A549 (cell line): Measurements from ENCODE around the gene SPC24. TPM values are rescaled to one million over a fixed set of nuclear protein-coding genes. Genes with fewer than 3 reads are reported as not detected.

ENCODE experiments used
- ATAC-seq, 2 experiments: fragments of 200-7000 bp in 1 of 2; fragments of >200 bp in 1 of 2; cut with Nextera tagmentation in 1 of 2; cut with Tn5 transposase in 1 of 2; 3 replicates each; pipeline versions ENCODE4 v1.8.0 to v1.9.1; 2018 to 2020; ENCODE audit warnings: mild to moderate bottlenecking in 1 of 2, moderate library complexity in 1 of 2
- CTCF ChIA-PET: fragments of 300-600 bp; sonication (Branson Sonifier 250); formaldehyde crosslinking; extraction: SDS; loops from one replicate; lab custom pipeline; 2021; ENCODE audit warnings: antibody characterized with exemption, inconsistent platforms; lab: Yijun Ruan, JAX
- POLR2A ChIA-PET: fragments of 350-600 bp; formaldehyde crosslinking; extraction: SDS; loops from one replicate; lab custom pipeline; 2021; ENCODE audit warnings: antibody characterized with exemption, inconsistent platforms; lab: Yijun Ruan, JAX
- DNase-seq, 2 experiments: peaks; one replicate each; pipeline versions ENCODE4 v3.0.0 to v3.0.0-alpha.2; 2011 to 2016; ENCODE audit warnings: low read depth in 1 of 2, low spot score in 1 of 2
- FAIRE-seq: peaks from 2 replicates; lab custom pipeline; 2011; peaks lifted over from hg19 to GRCh38; lab: Jason Lieb, UNC
- H3K27ac ChIP-seq, 2 experiments: fragments of >200 bp; sonication (Bioruptor Twin); formaldehyde crosslinking; 3 replicates each; pipeline ENCODE4 v1.5.1; 2016 to 2017
- H3K4me1 ChIP-seq: fragments of >200 bp; sonication (Bioruptor Twin); formaldehyde crosslinking; 3 replicates; pipeline ENCODE4 v1.6.1; 2016
- H3K4me2 ChIP-seq: fragments of >200 bp; sonication (Bioruptor Twin); formaldehyde crosslinking; 3 replicates; pipeline ENCODE4 v1.6.1; 2016
- H3K4me3 ChIP-seq: fragments of >200 bp; sonication (Bioruptor Twin); formaldehyde crosslinking; 3 replicates; pipeline ENCODE4 v1.5.1; 2016
- H3K9me3 ChIP-seq: fragments of >200 bp; sonication (Bioruptor Twin); formaldehyde crosslinking; 3 replicates; pipeline ENCODE4 v1.6.1; 2016
- BHLHE40 ChIP-seq: IDR thresholded peaks from 2 replicates; pipeline ENCODE4 v1.6.1; 2012; ENCODE audit warnings: low read depth, low read length, inconsistent platforms
- CEBPB ChIP-seq, 2 experiments: fragments of >200 bp in 1 of 2; sonication (Bioruptor Twin) in 1 of 2; formaldehyde crosslinking in 1 of 2; IDR thresholded peaks; 2 replicates each; pipeline ENCODE4 v1.6.1; 2012 to 2016
- CHD4 ChIP-seq: fragments of 200-600 bp; sonication (generic); IDR thresholded peaks from 2 replicates; pipeline ENCODE4 v1.6.1; 2016; ENCODE audit warnings: antibody characterized with exemption, mild to moderate bottlenecking, borderline replicate concordance
- CTCF ChIP-seq: fragments of >200 bp; sonication (Bioruptor Twin); formaldehyde crosslinking; IDR thresholded peaks from 3 replicates; pipeline ENCODE4 v1.5.1; 2016
- E2F6 ChIP-seq: IDR thresholded peaks from 2 replicates; pipeline ENCODE4 v1.6.1; 2012; ENCODE audit warnings: low read depth, borderline replicate concordance
- EHMT2 ChIP-seq: fragments of 200-600 bp; sonication (generic); IDR thresholded peaks from 2 replicates; pipeline ENCODE4 v1.6.1; 2016; ENCODE audit warnings: antibody characterized with exemption, low read depth, mild to moderate bottlenecking, moderate library complexity
- EP300 ChIP-seq, 2 experiments: fragments of >200 bp; sonication (Bioruptor Twin); formaldehyde crosslinking; IDR thresholded peaks; 2 replicates in 1 of 2; 3 replicates in 1 of 2; pipeline ENCODE4 v1.6.1; 2016 to 2017
- ESRRA ChIP-seq: fragments of 150-350 bp; IDR thresholded peaks from 2 replicates; pipeline ENCODE4 v1.6.1; 2014; ENCODE audit warnings: mild to moderate bottlenecking, low read length, borderline replicate concordance
- FOSB ChIP-seq: fragments of 250-450 bp; sonication (Bioruptor Pico); IDR thresholded peaks from 2 replicates; pipeline ENCODE4 v1.5.0; 2020; ENCODE audit warnings: mild to moderate bottlenecking, moderate library complexity
- GATA3 ChIP-seq: IDR thresholded peaks from 2 replicates; pipeline ENCODE4 v1.6.1; 2012; ENCODE audit warnings: borderline replicate concordance
- HDAC2 ChIP-seq: fragments of 200-600 bp; sonication (generic); IDR thresholded peaks from 2 replicates; pipeline ENCODE4 v1.6.1; 2016
- HOXB5 ChIP-seq: fragments of 250-450 bp; sonication (Bioruptor Pico); IDR thresholded peaks from 2 replicates; pipeline ENCODE4 v1.5.0; 2020; ENCODE audit warnings: mild to moderate bottlenecking, moderate library complexity
- JUN ChIP-seq, 2 experiments: fragments of >200 bp; sonication (Bioruptor Twin); formaldehyde crosslinking; IDR thresholded peaks; 2 replicates in 1 of 2; 3 replicates in 1 of 2; pipeline ENCODE4 v1.6.1; 2016 to 2017
- KDM5A ChIP-seq: fragments of 200-600 bp; sonication (generic); IDR thresholded peaks from 2 replicates; pipeline ENCODE4 v1.6.1; 2016; ENCODE audit warnings: antibody characterized with exemption, mild to moderate bottlenecking
- NFE2L2 ChIP-seq: fragments of 150-350 bp; conservative IDR thresholded peaks from 2 replicates; pipeline ENCODE4 v1.6.1; 2014; ENCODE audit warnings: low read length
- NR3C1 ChIP-seq: fragments of >200 bp; sonication (Bioruptor Twin); formaldehyde crosslinking; IDR thresholded peaks from 3 replicates; pipeline ENCODE4 v1.6.1; 2017
- RAD21 ChIP-seq, 2 experiments: fragments of >200 bp in 1 of 2; sonication (Bioruptor Twin) in 1 of 2; formaldehyde crosslinking in 1 of 2; IDR thresholded peaks in 1 of 2; conservative IDR thresholded peaks in 1 of 2; 2 replicates in 1 of 2; 3 replicates in 1 of 2; pipeline ENCODE4 v1.6.1; 2012 to 2018; ENCODE audit warnings: inconsistent platforms in 1 of 2
- RFX5 ChIP-seq: fragments of 450-650 bp; IDR thresholded peaks from 2 replicates; pipeline ENCODE4 v1.7.1; 2014; ENCODE audit warnings: antibody characterized with exemption, mild to moderate bottlenecking, moderate library complexity
- RNF2 ChIP-seq: fragments of 200-600 bp; sonication (generic); IDR thresholded peaks from 2 replicates; pipeline ENCODE4 v1.6.1; 2016; ENCODE audit warnings: low read depth, mild to moderate bottlenecking, antibody characterized with exemption, moderate library complexity, borderline replicate concordance
- TFCP2L1 ChIP-seq: fragments of 250-450 bp; sonication (Bioruptor Pico); IDR thresholded peaks from 2 replicates; pipeline ENCODE4 v1.5.0; 2021; ENCODE audit warnings: mild to moderate bottlenecking
- TP53 ChIP-seq: fragments of 250-450 bp; sonication (Bioruptor Pico); IDR thresholded peaks from 2 replicates; pipeline ENCODE4 v1.5.0; 2021; ENCODE audit warnings: mild to moderate bottlenecking, moderate library complexity
- USF2 ChIP-seq: fragments of 450-650 bp; IDR thresholded peaks from 2 replicates; pipeline ENCODE4 v1.6.1; 2014; ENCODE audit warnings: antibody characterized with exemption
- ZC3H11A ChIP-seq: fragments of 450-650 bp; IDR thresholded peaks from 2 replicates; pipeline ENCODE4 v1.6.1; 2014; ENCODE audit warnings: antibody characterized with exemption, mild to moderate bottlenecking
- ZFP36 ChIP-seq: fragments of 450-650 bp; IDR thresholded peaks from 2 replicates; pipeline ENCODE4 v1.6.1; 2014; ENCODE audit warnings: borderline replicate concordance; ENCODE audit not compliant: partially characterized antibody
- WGBS: methylation state at CpG from one replicate; pipeline ENCODE4 v1.1.6; 2017; ENCODE audit errors: missing lambda C conversion rate; 5-methylcytosine and 5-hydroxymethylcytosine counted together
- polyA plus RNA-seq, 4 experiments: library from polyadenylated mRNA; depleted of rRNA in 3 of 4; stranded (reverse); fragments of >200 nt; fragmentation: RNase III in 1 of 4; extraction: RNeasy Plus Mini Kit Qiagen cat#74134 plus additional on column Dnase treatment in 1 of 4; gene quantifications; 2 replicates in 3 of 4; 3 replicates in 1 of 4; pipeline ENCODE4 v1.2.3, GENCODE V29; 2011 to 2017

The SPC24 gene
- polyA plus RNA-seq, 2 of the 4 experiments (the other 2 are of a cell fraction): 16.5 to 22.2 TPM

- H3K4me1 ChIP-seq: no peaks in the 10 kb centered on the region
- ATAC-seq: no peak; a peak in 1 of 6 replicates
- CTCF ChIA-PET: interaction anchor here (0.6 to 1.2 kb wide), 2 partner anchors 52 to 732 kb away, joined by 3 to 7 read pairs; no protein-coding TSS in a partner anchor
Observed at GRCh38 chr19:11177592-11177991, 22.0 kb upstream of the SPC24 start.

GRCh38 chr19:11176466-11177193, 21.0 kb upstream of the SPC24 start:
- ATAC-seq (no peak), DNase-seq (no peak), FAIRE-seq (no peak)
- H3K27ac ChIP-seq: no peak overlapping the region
- CTCF ChIA-PET: interaction anchor here (0.6 kb wide), 1 partner anchor 93 kb away, joined by 4 read pairs; no protein-coding TSS in a partner anchor
- POLR2A ChIA-PET: no interaction called here
- no peaks in the 10 kb centered on the region for H3K9me3 ChIP-seq
- no peak for TF ChIP-seq E2F6
- TF ChIP-seq HDAC2: no peak
- no peak for TF ChIP-seq RAD21 (conservative IDR thresholded peaks at IDR 0.05 in 1 of 2, IDR thresholded peaks at IDR 0.05 in 1 of 2)
- no peak for TF ChIP-seq GATA3
- no peak for TF ChIP-seq ESRRA
- no peak for TF ChIP-seq HOXB5 (CRISPR knock-in tag)
- no peak for TF ChIP-seq EP300 (IDR thresholded peaks at IDR 0.05)
- TF ChIP-seq USF2: no peak
- TF ChIP-seq KDM5A: no peak
- TF ChIP-seq NR3C1: no peak
- no peak for TF ChIP-seq BHLHE40
- 79% methylated on average over 9 of the region's 18 CpGs for WGBS
- H3K4me1 ChIP-seq: no peaks in the 10 kb centered on the region
- H3K4me3 ChIP-seq: no peak overlapping the region
- no peak overlapping the region for H3K4me2 ChIP-seq

More at GRCh38 chr19:11177592-11177991, 22.0 kb upstream of the SPC24 start:
- Histone ChIP-seq H3K4me2 (no peak overlapping the region), H3K27ac (no peak overlapping the region), H3K4me3 (no peak overlapping the region), H3K9me3 (no peaks in the 10 kb centered on the region)
- POLR2A ChIA-PET: no interaction called here
- DNase-seq (no peak), FAIRE-seq (no peak)
- no peak for TF ChIP-seq CTCF
- no peak for TF ChIP-seq TP53 (CRISPR knock-in tag)
- TF ChIP-seq RNF2: no peak
- no peak for TF ChIP-seq TFCP2L1 (CRISPR knock-in tag)
- no peak for TF ChIP-seq NFE2L2
- TF ChIP-seq ZFP36: no peak
- no peak for TF ChIP-seq CHD4
- TF ChIP-seq FOSB (CRISPR knock-in tag): no peak
- no peak for TF ChIP-seq USF2
- TF ChIP-seq ZC3H11A: no peak
- no peak for TF ChIP-seq EHMT2
- TF ChIP-seq RFX5: no peak
- no peak for TF ChIP-seq CEBPB (IDR thresholded peaks at IDR 0.05)
- TF ChIP-seq JUN (IDR thresholded peaks at IDR 0.05): no peak
- 94% methylated on average over 8 of the region's 9 CpGs for WGBS
